ENCODE data around the gene OIT3.

The OIT3 gene

GRCh38 chr10:72893136-72893798 is at the start of gene OIT3:
Gene OIT3 (plus strand): TSS chr10:72893739. CDS start chr10:72893799, 60 bp downstream.
- no peak for DNase-seq (ENCODE audit: low read depth in 2 of 2)

GRCh38 chr10:72846238-72846637 is 47.3 kb upstream of the OIT3 start:
- peak in 1 of 2 donors; percentile 0 for DNase-seq (ENCODE audit: low read depth in 2 of 2)

- DNase-seq (ENCODE audit: low read depth in 2 of 2) = no peak
These were observed 45.9 kb upstream of the OIT3 start for GRCh38 chr10:72847681-72848080.

- no peak for DNase-seq (ENCODE audit: low read depth in 2 of 2)
These were observed 42.7 kb upstream of the OIT3 start for GRCh38 chr10:72850861-72851260.

- DNase-seq (ENCODE audit: low read depth in 2 of 2) = no peak
These were observed 42.0 kb upstream of the OIT3 start for GRCh38 chr10:72851509-72851908.

GRCh38 chr10:72852508-72852907 is 41.0 kb upstream of the OIT3 start:
- DNase-seq (ENCODE audit: low read depth in 2 of 2) = no peak

GRCh38 chr10:72855129-72855528 is 38.4 kb upstream of the OIT3 start:
- DNase-seq (ENCODE audit: low read depth in 2 of 2) = no peak

- DNase-seq (ENCODE audit: low read depth in 2 of 2) = no peak
These were observed 37.7 kb upstream of the OIT3 start for GRCh38 chr10:72855790-72856189.

GRCh38 chr10:72858067-72858466 is 35.5 kb upstream of the OIT3 start:
- DNase-seq (ENCODE audit: low read depth in 2 of 2) = no peak

- DNase-seq (ENCODE audit: low read depth in 2 of 2) = no peak
These were observed 30.6 kb upstream of the OIT3 start for GRCh38 chr10:72862957-72863356.

- no peak for DNase-seq (ENCODE audit: low read depth in 2 of 2)
These were observed 18.1 kb upstream of the OIT3 start for GRCh38 chr10:72875250-72876055.

- DNase-seq (ENCODE audit: low read depth in 2 of 2) = no peak
These were observed 14.3 kb upstream of the OIT3 start for GRCh38 chr10:72879245-72879644.

GRCh38 chr10:72881291-72881690 is 12.2 kb upstream of the OIT3 start:
- DNase-seq (ENCODE audit: low read depth in 2 of 2) = no peak

GRCh38 chr10:72883861-72884260 is 9.7 kb upstream of the OIT3 start:
- DNase-seq (ENCODE audit: low read depth in 2 of 2) = no peak

GRCh38 chr10:72885953-72886352 is 7.6 kb upstream of the OIT3 start:
- no peak for DNase-seq (ENCODE audit: low read depth in 2 of 2)

GRCh38 chr10:72886621-72887020 is 6.9 kb upstream of the OIT3 start:
- DNase-seq (ENCODE audit: low read depth in 2 of 2) = no peak

- no peak for DNase-seq (ENCODE audit: low read depth in 2 of 2)
These were observed 6.5 kb upstream of the OIT3 start for GRCh38 chr10:72887043-72887442.

GRCh38 chr10:72888151-72888638 is 5.3 kb upstream of the OIT3 start:
- DNase-seq (ENCODE audit: low read depth in 2 of 2) = no peak

GRCh38 chr10:72889391-72889831 is 4.1 kb upstream of the OIT3 start:
- DNase-seq (ENCODE audit: low read depth in 2 of 2) = no peak

GRCh38 chr10:72890086-72890485 is 3.5 kb upstream of the OIT3 start:
- DNase-seq (ENCODE audit: low read depth in 2 of 2) = no peak

GRCh38 chr10:72895236-72895850 is 1.8 kb downstream of the OIT3 start:
- no peak for DNase-seq (ENCODE audit: low read depth in 2 of 2)

GRCh38 chr10:72898616-72899015 is 5.1 kb downstream of the OIT3 start:
- no peak for DNase-seq (ENCODE audit: low read depth in 2 of 2)

- no peak for DNase-seq (ENCODE audit: low read depth in 2 of 2)
These were observed 6.0 kb downstream of the OIT3 start for GRCh38 chr10:72899545-72899944.
